ENCODE data around the gene SAMSN1.

SAMSN1 gene

DNA sequence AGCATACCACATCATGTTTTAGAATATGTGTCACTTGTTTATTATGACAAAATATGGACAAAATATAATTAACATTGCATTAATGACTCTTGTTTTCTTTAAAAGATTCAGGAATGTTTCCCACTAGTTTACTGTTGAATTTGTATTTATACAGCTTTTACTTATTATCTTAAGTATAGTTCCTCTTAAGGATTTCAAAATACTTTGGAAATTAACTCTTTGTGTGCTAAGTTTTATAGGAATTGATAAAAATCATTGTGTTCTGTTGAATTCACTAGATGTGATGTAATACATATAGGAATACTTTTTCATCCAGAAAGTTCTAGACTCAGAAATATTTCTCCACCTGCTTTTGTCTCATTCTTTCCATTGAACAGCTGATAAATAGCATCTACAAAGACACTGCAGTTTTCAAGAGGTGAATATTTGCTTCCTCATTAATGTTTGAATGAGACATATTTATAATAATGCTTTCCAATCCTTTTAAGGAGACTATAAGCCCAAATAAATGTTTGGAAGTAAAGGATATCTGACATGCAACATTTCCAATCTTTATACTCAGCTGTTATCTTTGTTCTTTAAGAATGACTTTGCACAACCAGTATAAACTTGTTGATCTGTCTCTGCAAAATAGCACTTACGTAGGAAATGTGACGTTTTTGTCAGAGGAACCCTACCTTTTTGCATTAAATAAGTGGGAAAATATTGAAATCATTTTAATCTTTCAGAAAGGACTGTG lies 38.4 kb upstream of the SAMSN1 start:
- no peak overlapping the region for H3K9ac ChIP-seq
- no peak overlapping the region for H3K4me3 ChIP-seq (ENCODE audit: low read depth, low read length)
- H3K9me3 ChIP-seq (ENCODE audit: control insufficient read depth, low read length): no peaks in the 10 kb centered on the region

GRCh38 chr21:14583629-14584255 lies 37.6 kb upstream of the SAMSN1 start:
- Histone ChIP-seq H3K9me3 (ENCODE audit: control insufficient read depth, low read length) (no peaks in the 10 kb centered on the region), H3K4me3 (ENCODE audit: low read depth, low read length) (no peak overlapping the region), H3K4me2 (ENCODE audit: low read length) (no peak overlapping the region), H3K27ac (no peak overlapping the region), H3K79me2 (no peaks in the 10 kb centered on the region), H3K27me3 (ENCODE audit: control insufficient read depth, insufficient read depth, low read length) (no peaks in the 10 kb centered on the region), H3K9ac (no peak overlapping the region), H3K4me1 (no peaks in the 10 kb centered on the region), H2AFZ (no peak overlapping the region), H3K36me3 (ENCODE audit: control insufficient read depth, insufficient read depth, low read length) (no peaks in the 10 kb centered on the region)
- TF ChIP-seq, protein P1, sequence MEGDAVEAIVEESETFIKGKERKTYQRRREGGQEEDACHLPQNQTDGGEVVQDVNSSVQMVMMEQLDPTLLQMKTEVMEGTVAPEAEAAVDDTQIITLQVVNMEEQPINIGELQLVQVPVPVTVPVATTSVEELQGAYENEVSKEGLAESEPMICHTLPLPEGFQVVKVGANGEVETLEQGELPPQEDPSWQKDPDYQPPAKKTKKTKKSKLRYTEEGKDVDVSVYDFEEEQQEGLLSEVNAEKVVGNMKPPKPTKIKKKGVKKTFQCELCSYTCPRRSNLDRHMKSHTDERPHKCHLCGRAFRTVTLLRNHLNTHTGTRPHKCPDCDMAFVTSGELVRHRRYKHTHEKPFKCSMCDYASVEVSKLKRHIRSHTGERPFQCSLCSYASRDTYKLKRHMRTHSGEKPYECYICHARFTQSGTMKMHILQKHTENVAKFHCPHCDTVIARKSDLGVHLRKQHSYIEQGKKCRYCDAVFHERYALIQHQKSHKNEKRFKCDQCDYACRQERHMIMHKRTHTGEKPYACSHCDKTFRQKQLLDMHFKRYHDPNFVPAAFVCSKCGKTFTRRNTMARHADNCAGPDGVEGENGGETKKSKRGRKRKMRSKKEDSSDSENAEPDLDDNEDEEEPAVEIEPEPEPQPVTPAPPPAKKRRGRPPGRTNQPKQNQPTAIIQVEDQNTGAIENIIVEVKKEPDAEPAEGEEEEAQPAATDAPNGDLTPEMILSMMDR (IDR thresholded peaks at IDR 0.05): no peak

More for the DNA sequence above, 38.4 kb upstream of the SAMSN1 start:
- no peaks in the 10 kb centered on the region for H3K79me2 ChIP-seq
- no peaks in the 10 kb centered on the region for H3K27me3 ChIP-seq (ENCODE audit: control insufficient read depth, insufficient read depth, low read length)
- H3K27ac ChIP-seq: no peak overlapping the region
- no peak overlapping the region for H3K4me2 ChIP-seq (ENCODE audit: low read length)
- no peaks in the 10 kb centered on the region for H3K36me3 ChIP-seq (ENCODE audit: control insufficient read depth, insufficient read depth, low read length)
- TF ChIP-seq, protein P1 (IDR thresholded peaks at IDR 0.05): no peak
- H2AFZ ChIP-seq: no peak overlapping the region
- H3K4me1 ChIP-seq: no peaks in the 10 kb centered on the region

DNA sequence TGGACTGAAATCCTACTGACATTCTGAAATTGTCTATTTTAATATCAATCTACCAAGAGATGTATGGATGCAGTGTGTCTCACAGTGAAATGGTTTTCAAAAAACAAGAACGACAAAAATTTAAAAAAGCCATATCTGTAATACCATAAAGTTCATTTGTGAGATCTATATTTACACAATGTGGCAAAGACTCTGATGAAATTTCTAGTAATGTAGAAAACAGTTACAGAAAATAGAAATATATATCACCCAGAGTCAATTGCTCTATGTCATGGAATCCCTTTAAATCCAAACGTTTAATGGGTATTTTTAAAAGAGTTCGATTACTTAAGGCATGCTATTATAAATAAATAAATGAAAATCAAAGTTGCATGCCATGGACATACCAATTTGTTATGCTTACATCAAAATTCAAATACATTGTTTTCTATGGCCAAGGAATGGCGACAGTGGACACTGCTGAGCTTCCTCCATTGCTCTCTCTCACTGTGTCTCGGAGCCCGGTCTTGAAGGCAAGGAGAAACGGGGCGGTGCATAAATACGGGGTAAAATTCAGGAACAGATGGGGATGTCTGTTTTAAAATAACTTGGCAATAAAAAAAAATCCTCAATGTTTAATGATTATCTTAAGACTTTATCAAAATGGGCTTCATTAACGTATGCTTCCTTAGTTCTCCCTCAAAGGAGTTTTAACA lies 37.0 kb upstream of the SAMSN1 start:
- TF ChIP-seq, protein P1 (IDR thresholded peaks at IDR 0.05): no peak
- Histone ChIP-seq H3K9me3 (ENCODE audit: control insufficient read depth, low read length) (no peaks in the 10 kb centered on the region), H2AFZ (no peak overlapping the region), H3K79me2 (no peaks in the 10 kb centered on the region), H3K27me3 (ENCODE audit: control insufficient read depth, insufficient read depth, low read length) (no peaks in the 10 kb centered on the region), H3K4me2 (ENCODE audit: low read length) (no peak overlapping the region), H3K4me1 (no peaks in the 10 kb centered on the region), H3K27ac (no peak overlapping the region), H3K36me3 (ENCODE audit: control insufficient read depth, insufficient read depth, low read length) (no peaks in the 10 kb centered on the region), H3K4me3 (ENCODE audit: low read depth, low read length) (no peak overlapping the region), H3K9ac (no peak overlapping the region)

- Histone ChIP-seq H3K9ac (no peak overlapping the region), H3K9me3 (ENCODE audit: control insufficient read depth, low read length) (no peaks in the 10 kb centered on the region), H3K79me2 (no peaks in the 10 kb centered on the region), H3K36me3 (ENCODE audit: control insufficient read depth, insufficient read depth, low read length) (no peaks in the 10 kb centered on the region), H3K4me3 (ENCODE audit: low read depth, low read length) (no peak overlapping the region), H2AFZ (no peak overlapping the region), H3K27me3 (ENCODE audit: control insufficient read depth, insufficient read depth, low read length) (no peaks in the 10 kb centered on the region), H3K27ac (no peak overlapping the region), H3K4me1 (no peaks in the 10 kb centered on the region), H3K4me2 (ENCODE audit: low read length) (no peak overlapping the region)
- TF ChIP-seq, protein P1 (IDR thresholded peaks at IDR 0.05): no peak
These were observed 35.9 kb upstream of the SAMSN1 start for GRCh38 chr21:14581902-14582457.

Data from parathyroid adenoma (tissue), 2 donors.